Neural cell (in vitro differentiated cells): ENCODE measurements around the gene RUNDC3A.

Experiments used
- CTCF ChIP-seq: fragments of 450-650 bp; IDR thresholded peaks from 2 replicates; pipeline ENCODE4 v1.5.1; 2014; ENCODE audit warnings: antibody characterized with exemption, mild to moderate bottlenecking, moderate library complexity; ENCODE audit not compliant: poor library complexity, severe bottlenecking
- EP300 ChIP-seq: fragments of 450-650 bp; conservative IDR thresholded peaks from 2 replicates; pipeline ENCODE4 v1.6.1; 2014; ENCODE audit warnings: antibody characterized with exemption, mild to moderate bottlenecking, moderate library complexity; ENCODE audit not compliant: poor library complexity, severe bottlenecking
- EZH2 ChIP-seq: fragments of 200-600, 300-800 bp; shearing (Covaris generic), sonication (generic); IDR thresholded peaks from 2 replicates; pipeline ENCODE4 v1.6.1; 2014; ENCODE audit warnings: antibody characterized with exemption, low read length, borderline replicate concordance, mild to moderate bottlenecking; ENCODE audit not compliant: insufficient read depth, poor library complexity, severe bottlenecking
- MXI1 ChIP-seq: fragments of 450-650 bp; conservative IDR thresholded peaks from 2 replicates; pipeline ENCODE4 v1.6.1; 2014; ENCODE audit warnings: antibody characterized with exemption, mild to moderate bottlenecking; ENCODE audit not compliant: poor library complexity, severe bottlenecking
- POLR2AphosphoS5 ChIP-seq: IDR thresholded peaks from 2 replicates; pipeline ENCODE4 v1.6.1; 2012
- REST ChIP-seq: IDR thresholded peaks from 2 replicates; pipeline ENCODE4 v1.6.1; 2012; ENCODE audit warnings: borderline replicate concordance
- SMC3 ChIP-seq: fragments of 450-650 bp; conservative IDR thresholded peaks from 2 replicates; pipeline ENCODE4 v1.6.1; 2014; ENCODE audit warnings: antibody characterized with exemption, mild to moderate bottlenecking, moderate library complexity; ENCODE audit not compliant: poor library complexity
- TAF1 ChIP-seq: IDR thresholded peaks from 2 replicates; pipeline ENCODE4 v1.6.1; 2012; ENCODE audit warnings: low read depth

- TF ChIP-seq CTCF (no peak), MXI1 (no peak), POLR2AphosphoS5 (no peak), REST (no peak), SMC3 (no peak), TAF1 (no peak), EP300 (no peak), EZH2 (no peak)
Observed at GRCh38 chr17:44333371-44333770, 25.0 kb downstream of the RUNDC3A start.
